Nephron progenitor cell (in vitro differentiated cells): Measurements from ENCODE around the gene VIPR2.

ENCODE experiments used
- DNase-seq: peaks from one replicate; pipeline ENCODE4 v3.0.0; 2021
- H3K27ac Mint-ChIP-seq: 2 replicates; pipeline ENCODE4 v1.8.0; 2021; ENCODE audit warnings: mild to moderate bottlenecking, moderate library complexity, mixed read lengths
- H3K27me3 Mint-ChIP-seq: 2 replicates; pipeline ENCODE4 v1.8.0; 2021; ENCODE audit warnings: mild to moderate bottlenecking, low read depth, mixed read lengths; ENCODE audit not compliant: poor library complexity
- H3K36me3 Mint-ChIP-seq: 2 replicates; pipeline ENCODE4 v1.8.0; 2021; ENCODE audit warnings: low read depth, mixed read lengths
- H3K4me1 Mint-ChIP-seq: 2 replicates; pipeline ENCODE4 v1.8.0; 2021; ENCODE audit warnings: mixed read lengths
- H3K4me3 Mint-ChIP-seq: 2 replicates; pipeline ENCODE4 v1.8.0; 2021; ENCODE audit warnings: mild to moderate bottlenecking, moderate library complexity, mixed read lengths
- H3K9me3 Mint-ChIP-seq: 2 replicates; pipeline ENCODE4 v1.8.0; 2021; ENCODE audit warnings: mild to moderate bottlenecking, moderate library complexity, mixed read lengths
- CTCF ChIP-seq: fragments of 200-600 bp; sonication (generic); IDR thresholded peaks from 2 replicates; pipeline ENCODE4 v1.5.0; 2021; ENCODE audit warnings: antibody characterized with exemption

The VIPR2 gene

DNA sequence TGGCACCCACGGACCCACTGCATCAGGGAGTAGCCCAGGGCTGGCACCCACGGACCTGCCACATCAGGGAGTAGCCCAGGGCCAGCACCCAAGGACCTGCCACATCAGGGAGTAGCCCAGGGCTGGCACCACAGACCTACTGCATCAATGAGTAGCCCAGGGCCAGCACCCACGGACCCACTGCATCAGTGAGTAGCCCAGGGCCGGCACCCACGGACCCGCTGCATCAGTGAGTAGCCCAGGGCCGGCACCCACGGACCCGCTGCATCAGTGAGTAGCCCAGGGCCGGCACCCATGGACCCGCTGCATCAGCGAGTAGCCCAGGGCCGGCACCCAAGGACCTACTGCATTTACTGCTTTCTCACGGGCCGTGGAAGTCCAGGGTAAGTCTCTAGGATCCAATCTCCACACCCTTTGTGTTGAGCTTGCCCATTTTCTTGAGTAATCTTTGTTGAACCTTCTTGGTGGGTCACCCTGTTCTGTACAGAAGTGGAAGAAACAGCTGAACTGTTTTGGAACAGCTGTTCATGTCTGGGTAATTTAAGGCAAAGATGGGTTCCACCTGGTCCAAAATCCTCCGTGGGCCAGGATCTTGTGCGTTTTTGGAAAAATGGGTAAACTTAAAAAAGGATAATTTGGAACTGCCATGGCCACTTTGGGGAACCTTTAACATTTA, 69.0 kb downstream of the VIPR2 start:
- Mint-ChIP-seq H3K27ac (no peak overlapping the region), H3K36me3 (no peaks in the 10 kb centered on the region), H3K9me3 (no peaks in the 10 kb centered on the region), H3K4me3 (no peak overlapping the region), H3K4me1 (peaks cover 7% of the 10 kb centered on the region), H3K27me3 (peaks cover 17% of the 10 kb centered on the region)
- no peak for TF ChIP-seq CTCF
- DNase-seq = no peak

DNA sequence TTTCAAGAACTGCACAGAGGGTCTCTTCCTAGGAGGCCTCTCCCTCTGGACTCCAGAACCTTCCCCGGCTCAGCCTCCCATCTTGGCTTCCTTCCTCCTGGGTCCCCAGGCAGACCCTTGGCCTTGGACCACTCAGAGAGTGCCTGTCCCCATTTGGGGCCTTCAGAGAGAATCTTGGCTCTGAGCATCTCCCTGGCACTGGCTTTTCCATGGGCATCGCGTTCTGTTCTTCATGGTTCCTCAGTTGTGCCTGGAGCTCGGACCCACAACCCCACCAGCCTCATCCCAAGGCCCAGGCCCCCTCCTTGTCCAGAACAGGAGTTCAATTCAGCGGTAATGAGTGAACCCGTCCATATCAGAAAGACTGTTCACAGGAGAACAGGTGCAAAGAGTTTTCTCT, 73.4 kb downstream of the VIPR2 start:
- H3K27ac Mint-ChIP-seq = no peak overlapping the region
- no peaks in the 10 kb centered on the region for H3K9me3 Mint-ChIP-seq
- TF ChIP-seq CTCF = no peak
- DNase-seq = no peak
- H3K36me3 Mint-ChIP-seq = no peaks in the 10 kb centered on the region
- peaks cover 7% of the 10 kb centered on the region for H3K27me3 Mint-ChIP-seq
- no peak overlapping the region for H3K4me3 Mint-ChIP-seq
- H3K4me1 Mint-ChIP-seq = peaks cover 41% of the 10 kb centered on the region

GRCh38 chr7:159070431-159071148, 74.1 kb downstream of the VIPR2 start:
- DNase-seq = no peak
- TF ChIP-seq CTCF = no peak
- Mint-ChIP-seq H3K27me3 (peaks cover 7% of the 10 kb centered on the region), H3K27ac (no peak overlapping the region), H3K36me3 (no peaks in the 10 kb centered on the region), H3K4me3 (peak overlapping the region; percentile 20), H3K4me1 (peaks cover 41% of the 10 kb centered on the region), H3K9me3 (no peaks in the 10 kb centered on the region)

GRCh38 chr7:159068893-159069448, 75.7 kb downstream of the VIPR2 start:
- DNase-seq = no peak
- H3K4me1 Mint-ChIP-seq = peaks cover 41% of the 10 kb centered on the region
- H3K27me3 Mint-ChIP-seq = peaks cover 3% of the 10 kb centered on the region
- TF ChIP-seq CTCF = no peak
- H3K9me3 Mint-ChIP-seq = no peaks in the 10 kb centered on the region
- no peak overlapping the region for H3K4me3 Mint-ChIP-seq
- H3K36me3 Mint-ChIP-seq = no peaks in the 10 kb centered on the region
- H3K27ac Mint-ChIP-seq = peak overlapping the region; percentile 15

DNA sequence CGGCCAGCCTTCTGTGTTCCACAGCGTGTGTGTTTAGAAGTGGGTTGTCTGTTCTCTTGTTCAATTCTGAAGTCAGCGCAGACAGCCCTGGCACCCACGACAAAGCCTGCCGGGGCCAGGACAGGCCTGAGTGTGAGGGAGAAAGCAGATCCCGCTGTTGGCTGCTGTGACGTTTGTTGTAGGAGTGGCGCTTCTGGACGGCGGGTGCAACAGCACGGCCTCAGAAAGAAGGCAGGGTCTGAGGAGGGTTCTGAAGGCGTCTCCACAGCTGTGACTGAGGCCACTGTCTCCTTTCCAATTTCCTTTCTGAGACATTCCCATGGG, 76.2 kb downstream of the VIPR2 start:
- peak overlapping the region; percentile 42 for H3K27ac Mint-ChIP-seq
- H3K27me3 Mint-ChIP-seq = peaks cover 3% of the 10 kb centered on the region
- H3K36me3 Mint-ChIP-seq = no peaks in the 10 kb centered on the region
- H3K4me3 Mint-ChIP-seq = no peak overlapping the region
- no peaks in the 10 kb centered on the region for H3K9me3 Mint-ChIP-seq
- peaks cover 41% of the 10 kb centered on the region for H3K4me1 Mint-ChIP-seq
- no peak for TF ChIP-seq CTCF
- no peak for DNase-seq
